HG02852 (cell line): ENCODE results near the gene BFSP1.
A peak's percentile ranks its signal among the peaks of the same experiment; 100 is the strongest.

Experiments used
- ATAC-seq: cut with Tn5 transposase; IDR thresholded peaks from one replicate; pipeline ENCODE4 v1.9.1; 2021; ENCODE audit warnings: mild to moderate bottlenecking, moderate library complexity; ENCODE audit not compliant: unreplicated experiment

Gene BFSP1

DNA sequence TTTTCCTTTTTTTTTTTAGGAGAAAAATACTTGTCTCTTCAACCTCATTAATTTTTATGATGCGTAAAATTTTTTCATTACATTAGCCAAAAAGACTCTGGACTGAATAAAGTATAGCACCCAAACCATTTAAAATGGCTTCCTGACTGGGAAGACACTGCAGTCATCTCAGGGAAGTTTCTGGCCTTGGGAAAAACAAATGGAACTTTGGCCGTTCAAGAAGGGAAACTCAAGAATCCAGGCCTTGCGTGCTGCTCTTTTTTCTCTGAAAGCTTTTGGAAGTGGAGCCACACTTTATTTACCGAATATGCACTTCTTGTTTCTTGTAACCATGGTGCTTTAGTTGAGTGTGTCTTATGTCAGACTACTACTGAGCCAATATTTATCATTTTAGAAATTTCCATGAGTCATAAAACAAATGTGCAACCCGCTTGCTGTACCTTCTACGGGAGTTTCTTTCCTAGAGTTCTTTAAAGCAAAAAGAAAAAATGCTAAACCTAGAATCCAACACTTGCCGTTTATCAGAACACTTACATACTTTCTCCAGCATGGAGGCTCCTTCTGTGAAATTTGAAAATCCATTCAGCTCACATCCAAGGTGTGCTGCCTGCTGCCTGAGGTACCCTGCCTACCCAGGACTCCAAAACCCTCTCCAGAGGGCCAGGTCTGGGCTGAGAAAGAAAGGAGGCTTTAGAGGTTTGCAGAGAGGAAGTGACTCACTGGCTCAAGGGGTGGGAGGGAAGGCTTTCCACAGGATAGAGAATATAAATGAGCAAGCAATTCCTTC, 27.2 kb upstream of the BFSP1 start:
- ATAC-seq = no peak

DNA sequence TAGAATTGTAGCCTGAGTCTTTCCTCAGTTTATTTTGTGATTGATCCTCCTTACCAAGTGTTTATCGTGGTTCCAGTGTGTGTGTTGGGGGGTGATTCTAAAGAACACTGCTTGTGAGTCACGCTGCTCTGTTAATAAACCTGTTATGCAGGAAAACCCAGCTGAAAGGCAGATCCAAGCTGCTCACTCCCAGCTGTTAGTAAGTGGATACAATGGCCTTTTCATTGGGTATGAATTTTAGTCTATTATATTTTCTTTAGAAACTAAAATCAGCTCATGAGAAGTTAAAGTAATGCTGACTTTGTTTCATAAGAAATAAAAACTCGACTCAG, 26.5 kb upstream of the BFSP1 start:
- ATAC-seq = no peak

DNA sequence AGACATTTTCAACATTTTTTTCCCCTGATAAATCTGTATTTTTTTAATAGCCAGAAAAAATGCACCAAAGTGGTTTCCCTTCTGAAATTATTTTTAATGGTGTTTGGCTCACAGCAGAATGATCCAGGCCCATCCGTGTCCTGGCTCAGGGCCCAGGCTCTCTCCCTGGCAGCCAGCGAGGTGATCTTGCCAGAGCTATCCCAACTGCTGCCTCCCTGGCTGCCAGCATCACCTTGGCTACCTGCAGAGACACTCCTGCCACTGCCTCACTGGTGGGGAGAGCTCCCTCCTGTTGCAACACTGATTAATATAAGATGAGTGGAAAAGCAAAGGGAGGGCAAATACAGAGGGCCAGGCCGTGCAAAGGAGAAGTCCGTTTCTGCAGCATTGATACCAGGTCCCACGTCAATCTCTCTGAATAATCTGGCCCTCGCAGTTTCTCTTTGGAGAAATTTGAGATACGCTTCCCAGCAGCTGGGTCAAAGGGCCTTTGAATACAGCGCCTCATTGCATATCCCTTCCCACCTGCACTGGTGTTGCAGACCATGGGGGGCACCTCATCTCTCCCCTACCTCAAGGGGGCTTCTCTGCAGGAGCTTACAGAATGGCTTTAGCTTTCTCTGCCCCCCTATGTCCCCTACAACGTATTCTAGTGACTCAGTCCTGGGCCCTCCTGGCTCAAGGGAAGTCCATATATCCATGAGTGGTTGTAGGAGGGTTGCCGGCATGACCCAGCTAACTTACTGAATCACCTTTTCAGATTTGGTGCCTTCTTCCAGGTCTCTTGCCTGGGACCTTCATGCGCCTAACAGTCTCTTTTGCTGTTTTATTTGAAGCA, 25.9 kb upstream of the BFSP1 start:
- no peak for ATAC-seq

DNA sequence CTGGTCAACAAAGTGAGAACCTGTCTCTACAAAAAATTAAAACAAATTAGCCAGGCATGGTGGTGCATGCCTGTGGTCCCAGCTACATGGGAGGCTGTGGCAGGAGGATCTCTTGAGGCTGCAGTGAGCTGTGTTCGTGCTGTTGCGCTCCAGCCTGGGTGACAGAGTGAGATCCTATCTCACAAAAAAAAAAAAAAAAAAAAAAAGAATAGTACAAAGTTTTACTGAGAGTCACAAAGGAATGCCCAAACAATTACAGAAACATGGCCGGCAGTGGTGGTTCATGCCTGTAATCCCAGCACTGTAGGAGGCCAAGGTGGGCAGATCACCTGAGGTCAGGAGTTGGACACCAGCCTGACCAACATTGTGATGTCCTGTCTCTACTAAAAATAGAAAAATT, 23.9 kb upstream of the BFSP1 start:
- ATAC-seq = no peak

DNA sequence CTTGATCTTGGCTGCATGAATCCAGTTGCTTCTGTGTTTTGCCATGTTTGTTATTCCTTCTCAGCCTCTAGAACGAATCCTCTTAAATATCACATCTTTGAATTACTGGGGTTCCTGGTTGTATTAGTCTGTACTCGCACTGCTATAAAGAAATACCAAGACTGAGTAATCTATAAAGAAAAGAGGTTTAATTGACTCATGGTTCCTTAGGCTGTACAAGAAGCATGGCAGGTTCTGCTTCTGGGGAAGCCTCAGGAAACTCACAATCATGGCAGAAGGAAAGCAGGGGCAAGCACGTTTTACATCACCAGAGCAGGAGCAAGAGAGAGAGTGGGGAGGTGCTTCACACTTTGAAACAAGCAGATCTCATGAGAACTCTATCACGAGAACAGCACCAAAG, 18.0 kb upstream of the BFSP1 start:
- ATAC-seq = no peak

DNA sequence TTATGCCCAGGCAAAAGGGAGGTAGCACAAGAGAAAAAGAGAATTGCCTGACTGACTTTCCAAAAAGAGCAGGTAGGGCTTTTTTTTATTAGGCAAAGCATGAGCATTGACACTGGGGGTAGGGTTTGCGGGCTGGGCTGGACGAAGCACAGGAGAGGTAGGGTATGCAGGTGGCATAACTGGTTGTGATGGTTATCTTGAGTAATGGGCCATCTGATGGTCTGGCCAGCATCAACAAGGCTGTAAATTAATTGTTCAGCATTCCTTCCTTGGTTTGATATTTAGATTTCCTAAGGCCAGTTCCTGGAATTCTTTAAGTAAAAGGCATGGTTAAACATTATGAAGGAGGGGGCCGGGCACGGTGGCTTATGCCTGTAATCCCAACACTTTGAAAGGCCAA, 13.9 kb upstream of the BFSP1 start:
- no peak for ATAC-seq

DNA sequence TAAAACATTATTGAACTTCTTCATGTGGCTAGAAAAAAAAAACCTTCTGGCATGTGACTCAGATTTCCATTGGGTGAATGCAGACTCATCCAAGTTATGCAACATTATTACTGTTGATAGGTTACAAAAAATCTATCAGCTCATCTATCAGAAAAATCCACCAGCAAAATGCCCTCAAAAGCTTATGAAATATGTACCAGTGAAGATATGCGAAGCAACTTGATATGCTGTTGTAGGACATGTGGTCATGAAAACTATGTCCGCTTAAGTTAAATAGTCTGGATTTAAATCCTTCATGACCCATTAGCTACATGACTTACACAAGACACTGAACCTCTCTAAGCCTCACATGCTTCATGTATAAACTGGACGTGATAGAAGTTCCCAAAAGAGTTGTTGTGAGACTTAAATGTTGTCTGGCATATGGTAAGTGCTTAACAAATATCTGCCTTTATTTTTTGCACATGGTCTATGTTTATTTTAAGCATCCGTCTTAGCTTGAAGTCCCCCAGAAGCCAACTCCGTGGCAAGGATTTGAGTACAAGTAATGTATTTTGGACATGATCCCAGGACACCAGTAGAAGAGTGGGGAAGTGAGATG, 12.5 kb upstream of the BFSP1 start:
- ATAC-seq = no peak

DNA sequence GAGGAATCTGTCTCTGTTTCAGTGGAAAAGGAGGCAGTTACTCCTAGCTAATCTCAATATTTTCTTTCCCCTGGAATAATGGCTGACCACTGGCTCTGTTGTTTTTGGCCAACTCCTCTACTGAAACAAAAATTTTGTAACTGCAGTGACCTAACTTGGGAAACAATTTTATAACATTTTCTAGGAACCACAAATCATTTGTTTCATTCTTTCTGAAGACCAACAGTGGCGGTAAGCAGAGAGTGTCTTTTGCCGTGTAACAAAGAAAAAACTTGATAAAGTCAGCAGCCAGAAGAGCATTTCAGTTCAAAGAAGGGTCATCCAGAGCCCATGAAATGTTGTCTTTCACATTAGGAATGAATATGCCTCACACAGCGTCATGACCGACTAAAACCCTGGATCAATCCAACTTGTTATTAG, 11.8 kb upstream of the BFSP1 start:
- no peak for ATAC-seq

DNA sequence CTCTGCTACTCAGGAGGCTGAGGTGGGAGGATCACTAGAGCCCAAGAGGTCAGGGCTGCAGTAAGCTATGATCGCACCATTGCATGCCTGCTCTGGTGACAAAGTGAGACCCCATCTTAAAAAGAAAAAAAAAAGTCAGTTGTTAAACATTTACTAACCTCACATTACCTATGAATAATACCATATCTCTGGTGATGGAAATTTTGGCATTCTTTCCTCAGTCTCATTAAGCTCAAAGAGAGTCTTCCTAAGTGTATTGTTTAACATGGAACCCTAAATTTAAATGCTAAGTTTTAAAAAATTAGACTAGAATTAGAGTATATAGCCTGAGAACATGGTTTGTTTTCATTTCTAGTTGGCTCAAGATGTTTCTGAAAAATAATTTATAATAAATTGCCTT, 11.3 kb upstream of the BFSP1 start:
- no peak for ATAC-seq

DNA sequence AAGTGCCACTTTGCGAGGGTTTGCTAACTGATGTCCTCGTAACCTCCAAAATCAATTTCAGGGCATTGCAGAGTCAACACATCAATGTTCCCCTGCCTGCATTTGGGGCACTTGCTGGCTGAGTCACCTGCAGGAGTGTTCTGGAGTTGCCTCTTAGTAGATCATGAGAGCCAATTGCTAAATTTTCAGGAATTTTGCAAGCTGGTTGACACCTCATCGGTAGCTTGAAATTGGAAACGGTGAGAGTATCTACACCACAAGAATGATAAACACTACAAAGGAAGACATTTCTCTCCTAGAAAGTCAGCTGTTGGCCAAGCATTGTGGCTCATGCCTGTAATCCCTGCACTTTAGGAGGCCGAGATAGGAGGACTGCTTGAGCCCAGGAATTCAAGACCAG, 10.8 kb upstream of the BFSP1 start:
- no peak for ATAC-seq

DNA sequence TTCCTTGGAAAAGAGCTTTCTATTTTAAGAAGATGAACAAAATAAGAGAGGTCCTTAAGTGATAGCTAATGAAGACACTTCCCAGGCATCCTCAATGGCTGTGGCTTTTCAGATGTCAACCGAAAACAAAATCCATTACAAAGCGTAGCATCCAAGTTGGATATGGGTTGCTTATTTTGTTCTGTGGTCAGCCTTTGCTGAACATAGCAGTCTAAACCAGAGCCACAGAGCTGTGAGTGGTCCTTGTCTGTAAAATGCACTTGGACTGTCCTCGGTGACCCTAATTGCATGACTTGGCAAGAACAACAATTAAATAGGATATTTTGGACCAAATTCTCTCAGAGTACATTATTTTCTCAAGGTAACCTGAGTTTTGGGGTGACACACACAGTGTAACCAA, 10.4 kb upstream of the BFSP1 start:
- ATAC-seq = no peak

DNA sequence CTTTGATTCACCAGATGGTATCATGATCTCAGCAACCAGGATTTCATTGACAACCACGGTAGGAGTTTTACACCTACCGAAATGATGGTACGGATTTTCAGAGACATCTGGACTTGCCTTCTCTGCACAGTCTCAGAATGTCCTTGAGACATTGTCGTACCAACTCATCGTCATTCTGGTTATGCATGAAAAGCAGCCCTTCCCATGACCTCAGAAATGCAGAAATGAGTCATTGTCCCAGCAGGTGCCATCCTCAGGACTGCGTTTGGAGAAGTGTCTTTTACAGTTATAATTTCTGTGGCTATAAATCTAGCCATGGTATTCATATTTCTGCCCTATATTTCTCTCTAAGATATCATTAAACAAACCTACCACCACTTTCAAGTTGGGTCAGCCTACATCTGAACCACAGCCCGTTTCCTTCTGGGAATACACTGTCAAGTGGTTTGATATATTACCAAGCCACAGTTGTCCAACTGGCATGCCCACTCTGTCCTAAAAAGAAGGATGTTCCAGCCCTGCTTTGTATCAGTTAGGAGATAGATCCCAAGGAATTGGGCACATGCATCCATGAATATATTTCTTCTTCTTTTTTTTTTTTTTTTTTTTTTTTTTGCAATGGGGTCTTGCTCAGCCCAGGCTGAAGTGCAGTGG, 7.5 kb upstream of the BFSP1 start:
- peak; percentile 81 for ATAC-seq

DNA sequence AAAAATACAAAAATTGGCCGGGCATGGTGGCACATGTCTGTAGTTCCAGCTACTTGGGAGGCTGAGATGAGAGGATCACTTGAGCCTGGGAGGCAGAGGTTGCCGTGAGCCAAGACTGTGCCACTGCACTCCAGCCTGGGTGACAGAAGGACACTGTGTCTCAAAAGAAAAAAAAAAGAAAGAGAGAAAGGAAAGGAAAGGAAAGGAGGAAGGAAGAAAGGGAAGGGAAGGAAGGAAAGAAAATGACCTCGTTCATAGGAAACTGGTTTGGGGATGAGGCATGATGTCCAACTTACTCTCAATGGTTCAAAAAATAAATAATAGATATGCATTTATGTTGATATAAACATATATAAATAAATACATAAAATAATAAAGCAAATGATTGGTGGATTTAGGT, 6.8 kb upstream of the BFSP1 start:
- no peak for ATAC-seq

DNA sequence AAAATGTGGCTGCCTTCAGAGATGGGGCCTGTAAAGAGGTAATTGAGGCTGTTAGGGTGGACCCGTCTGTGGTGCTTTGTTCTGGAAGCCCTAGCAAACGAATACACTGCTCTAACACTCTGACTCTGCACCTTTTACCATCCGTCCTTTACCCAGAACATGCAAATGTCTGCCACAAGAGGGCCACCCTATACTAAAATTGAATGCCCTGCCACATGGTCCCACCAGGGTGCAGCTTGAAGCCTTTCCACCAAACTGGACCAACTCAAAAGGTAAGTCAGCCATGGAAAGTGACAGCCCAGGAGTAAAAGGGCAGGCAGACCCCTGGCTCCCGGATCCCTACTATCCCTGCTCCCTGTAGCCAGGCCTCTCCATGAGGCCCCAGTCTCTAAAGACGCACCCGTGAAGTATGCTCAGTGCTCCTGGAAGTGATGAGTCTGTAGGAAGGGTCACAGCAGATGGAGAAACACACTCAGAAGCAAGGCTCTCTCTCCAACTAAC, 5.8 kb upstream of the BFSP1 start:
- ATAC-seq = peak; percentile 78

DNA sequence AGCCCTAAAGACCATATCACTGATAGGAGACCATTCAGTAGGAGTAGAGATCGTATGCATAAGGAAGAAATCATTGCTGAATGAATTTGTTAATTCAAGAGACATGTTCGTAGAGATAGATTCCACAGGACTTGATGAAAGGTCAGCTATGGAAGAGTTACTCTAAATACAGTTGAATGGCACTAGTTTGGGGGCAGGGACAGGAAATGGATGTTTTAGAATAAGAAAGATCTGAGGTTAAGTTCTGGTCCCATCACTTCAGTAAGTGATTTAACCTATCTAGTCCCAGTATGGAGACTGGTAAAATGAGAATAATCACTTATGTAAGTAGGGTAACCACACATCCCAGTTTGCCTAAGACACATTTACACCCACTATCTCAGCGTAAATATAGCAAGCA, 2.9 kb upstream of the BFSP1 start:
- no peak for ATAC-seq

DNA sequence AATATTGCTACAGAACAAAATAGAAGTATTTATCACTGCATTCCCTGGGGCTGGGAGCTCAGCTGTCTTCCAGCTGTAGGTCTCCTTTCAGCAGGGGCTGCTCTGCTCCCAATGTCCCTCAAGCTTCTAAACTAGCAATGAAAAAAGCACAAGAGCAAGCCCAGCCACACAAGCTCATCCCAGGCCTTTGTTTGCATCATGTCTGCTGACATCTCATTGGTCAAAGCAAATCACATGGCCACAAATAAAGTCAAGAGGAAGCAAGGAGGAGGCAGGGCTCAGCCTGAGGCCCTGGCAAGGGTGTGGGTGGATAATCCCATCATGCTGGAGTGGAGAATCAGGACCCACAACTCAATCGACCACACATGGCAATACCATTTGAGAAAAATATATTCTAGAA, 2.2 kb upstream of the BFSP1 start:
- no peak for ATAC-seq

DNA sequence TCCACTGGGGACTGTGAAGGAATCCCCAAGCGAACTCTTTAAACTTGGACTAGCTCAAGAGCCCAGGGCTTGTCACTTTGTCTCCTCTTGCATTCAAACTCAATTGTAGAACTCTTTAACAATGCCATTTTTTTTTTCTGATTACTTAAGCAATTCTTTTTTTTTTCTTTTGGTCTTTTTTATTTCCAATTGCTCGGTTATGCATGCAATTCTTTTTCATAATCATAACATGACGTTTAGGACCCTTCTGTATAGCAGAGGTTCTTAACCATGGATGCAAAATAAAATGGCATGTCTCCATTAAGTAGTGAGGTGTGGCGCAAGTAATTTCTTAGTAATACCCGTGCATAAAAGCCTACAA, 466 bp upstream of the BFSP1 start:
- no peak for ATAC-seq

DNA sequence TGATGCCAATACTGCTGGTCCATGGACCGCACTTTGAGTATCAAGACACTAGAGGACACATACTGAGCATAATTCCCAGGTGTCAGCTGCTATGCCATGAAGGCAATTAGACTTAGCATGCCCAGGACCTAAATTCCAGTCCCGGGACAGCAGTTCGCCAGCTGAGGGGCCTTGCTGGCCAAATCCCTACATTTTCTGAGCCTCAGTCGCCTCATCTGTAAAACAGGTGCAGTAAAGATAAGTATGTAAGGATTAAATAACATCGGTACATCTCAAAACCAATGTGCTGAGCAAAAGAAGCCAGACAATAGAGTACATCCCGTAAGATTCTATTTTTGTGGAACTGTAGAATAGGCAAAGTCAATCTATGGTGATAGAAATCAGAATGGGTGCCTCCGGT, 1.0 kb downstream of the BFSP1 start:
- no peak for ATAC-seq

DNA sequence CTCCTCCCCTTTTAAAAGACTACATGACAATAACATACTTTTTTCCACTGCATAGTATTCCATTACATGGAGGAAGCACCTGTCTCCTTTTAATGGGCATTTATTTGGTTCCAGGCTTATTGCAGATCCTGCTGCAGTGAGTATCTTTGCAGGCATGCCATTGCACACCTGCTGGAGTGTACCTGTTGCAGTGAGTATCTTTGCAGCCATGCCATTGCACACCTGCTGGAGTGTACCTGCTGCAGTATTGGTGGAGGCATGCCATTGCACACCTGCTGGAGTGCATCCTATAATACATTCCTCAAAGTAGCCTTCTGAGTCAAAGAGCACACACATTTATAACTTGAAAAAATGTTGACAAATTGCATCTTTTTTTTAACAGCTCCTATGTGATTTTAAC, 1.6 kb downstream of the BFSP1 start:
- no peak for ATAC-seq

DNA sequence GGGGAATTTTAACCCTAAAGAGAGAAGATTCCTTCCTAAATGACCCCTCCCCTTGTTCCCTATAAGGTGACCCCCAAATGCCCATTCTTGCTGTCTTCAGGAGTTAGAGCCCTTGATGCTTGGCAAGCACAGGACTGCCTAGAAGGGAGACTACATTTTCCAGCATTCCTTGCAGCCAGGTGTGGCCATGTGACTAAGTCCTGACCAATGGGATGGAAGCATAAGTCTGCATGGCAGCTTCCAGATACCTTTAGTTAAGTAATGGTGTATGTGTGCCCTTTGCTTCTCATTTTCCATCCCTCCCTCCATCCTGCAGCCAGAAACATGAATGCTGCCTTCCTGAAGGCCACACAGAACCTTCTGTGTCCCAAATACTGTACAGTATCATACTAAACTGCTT, 5.5 kb downstream of the BFSP1 start:
- ATAC-seq = peak; percentile 71

DNA sequence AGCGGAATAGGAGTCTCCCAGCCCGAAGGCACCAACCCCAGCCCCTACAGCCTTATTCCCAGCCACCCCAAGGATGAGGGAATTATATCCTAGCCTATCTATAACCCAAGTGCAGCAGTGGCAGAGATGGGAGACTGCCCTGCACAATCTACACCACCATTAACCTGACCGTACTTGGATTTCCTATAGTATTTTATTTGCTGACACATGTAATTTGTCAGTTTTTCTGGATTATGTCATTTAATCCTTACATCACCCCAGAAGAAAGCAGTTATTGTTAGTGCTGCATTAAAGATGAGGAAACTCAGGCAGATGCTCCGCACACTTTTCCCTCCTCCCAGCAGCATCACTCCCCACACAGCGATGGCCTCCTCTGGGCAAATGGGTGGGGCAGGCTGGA, 6.0 kb downstream of the BFSP1 start:
- no peak for ATAC-seq

DNA sequence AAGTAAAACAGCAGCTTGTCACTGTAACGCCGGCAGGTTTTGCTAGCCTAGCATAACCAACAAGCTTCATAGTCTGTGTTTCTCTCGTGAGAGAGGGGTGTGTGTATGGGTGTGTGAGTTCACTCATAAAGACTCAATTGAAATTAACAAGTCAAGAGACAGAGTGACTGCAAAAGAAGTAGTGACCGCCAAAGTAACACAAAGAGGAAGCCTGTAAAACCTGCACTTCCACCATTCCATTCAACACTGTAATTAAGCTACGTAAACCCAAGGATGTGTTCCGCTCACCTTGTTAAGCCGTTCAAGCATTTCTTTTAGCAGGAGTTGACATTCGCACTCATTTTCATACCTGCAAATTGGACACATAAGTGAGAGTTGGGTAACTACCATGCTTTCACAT, 6.6 kb downstream of the BFSP1 start:
- ATAC-seq = no peak
